HepG2 (cell line): ENCODE measurements around the gene YPEL3. TPM values are rescaled to one million over a fixed set of nuclear protein-coding genes. Genes with fewer than 3 reads are reported as not detected.

Experiments
- AHR ChIP-seq: IDR thresholded peaks from 2 replicates; pipeline ENCODE4 v1.6.1; 2018; ENCODE audit warnings: missing genetic modification reagents, missing compliant biosample characterization
- CBFB ChIP-seq: sonication (generic); formaldehyde crosslinking; IDR thresholded peaks from 2 replicates; pipeline ENCODE4 v1.4.0; 2020; ENCODE audit warnings: missing genetic modification reagents
- EEA1 ChIP-seq: sonication (generic); formaldehyde crosslinking; IDR thresholded peaks from 2 replicates; pipeline ENCODE4 v1.5.1; 2020; ENCODE audit warnings: mild to moderate bottlenecking, missing genetic modification reagents, borderline replicate concordance
- KDM2A ChIP-seq: sonication (generic); formaldehyde crosslinking; IDR thresholded peaks from 2 replicates; pipeline ENCODE4 v1.4.0; 2020; ENCODE audit warnings: low read depth, missing genetic modification reagents, borderline replicate concordance
- NR2C2 ChIP-seq: sonication (generic); formaldehyde crosslinking; IDR thresholded peaks from 2 replicates; pipeline ENCODE4 v1.4.0; 2020; ENCODE audit warnings: missing genetic modification reagents, mild to moderate bottlenecking, moderate library complexity, borderline replicate concordance
- REPIN1 ChIP-seq: sonication (generic); formaldehyde crosslinking; IDR thresholded peaks from 2 replicates; pipeline ENCODE4 v1.8.0; 2022; ENCODE audit warnings: missing genetic modification reagents, low read depth, mild to moderate bottlenecking, borderline replicate concordance
- SAP130 ChIP-seq: IDR thresholded peaks from 2 replicates; pipeline ENCODE4 v1.6.1; 2016; ENCODE audit warnings: low read depth
- STAT5B ChIP-seq: sonication (generic); formaldehyde crosslinking; IDR thresholded peaks from 2 replicates; pipeline ENCODE4 v1.4.0; 2020; ENCODE audit warnings: missing genetic modification reagents
- STAT6 ChIP-seq: sonication (generic); formaldehyde crosslinking; IDR thresholded peaks from 2 replicates; pipeline ENCODE4 v1.4.0; 2020; ENCODE audit warnings: missing genetic modification reagents, mild to moderate bottlenecking, borderline replicate concordance
- ZNF205 ChIP-seq: IDR thresholded peaks from 2 replicates; pipeline ENCODE4 v1.6.1; 2018; ENCODE audit warnings: missing biosample characterization, missing genetic modification reagents
- ZNF3 ChIP-seq: IDR thresholded peaks from 2 replicates; pipeline ENCODE4 v1.7.0; 2017; ENCODE audit warnings: inconsistent platforms
- polyA plus RNA-seq, 8 experiments: library from polyadenylated mRNA; depleted of rRNA in 3 of 8; stranded (reverse) in 7 of 8; unstranded in 1 of 8; fragments of >200 nt; fragmentation: Illumina TruSeq in 4 of 8; extraction: Trizol in 4 of 8; gene quantifications; 2 replicates each; pipeline versions ENCODE4 v1.2.1 to v1.2.3, GENCODE V29; 2011 to 2016; ENCODE audit warnings: low read depth in 4 of 8, missing spikeins in 1 of 8, mixed read lengths in 1 of 8; ENCODE audit not compliant: insufficient read depth in 1 of 8
- total RNA-seq, 5 experiments: library from RNA; depleted of rRNA; stranded (reverse); fragments of >200 nt; fragmentation: Illumina TruSeq; extraction: Trizol; gene quantifications; 2 replicates each; pipeline ENCODE4 v1.2.3, GENCODE V29; 2016; ENCODE audit warnings: low read depth in 1 of 5
- TF ChIP-seq, protein P1 (sequence below): sonication (generic); formaldehyde crosslinking; IDR thresholded peaks from 2 replicates; pipeline ENCODE4 v1.5.0; 2020; ENCODE audit warnings: mild to moderate bottlenecking, missing genetic modification reagents, moderate library complexity
- TF ChIP-seq, protein P2 (sequence below): sonication (generic); formaldehyde crosslinking; IDR thresholded peaks from 2 replicates; pipeline ENCODE4 v1.5.1; 2020; ENCODE audit warnings: missing genetic modification reagents, mild to moderate bottlenecking, borderline replicate concordance
- TF ChIP-seq, protein P3 (sequence below): sonication (generic); formaldehyde crosslinking; IDR thresholded peaks from 2 replicates; pipeline ENCODE4 v1.4.0; 2020; ENCODE audit warnings: mild to moderate bottlenecking, low read depth, missing genetic modification reagents
- TF ChIP-seq, protein P4 (sequence below), 2 experiments: sonication (generic) in 1 of 2; formaldehyde crosslinking in 1 of 2; IDR thresholded peaks; 2 replicates each; pipeline versions ENCODE4 v1.4.0 to v1.6.1; 2016 to 2020; ENCODE audit warnings: borderline replicate concordance in 1 of 2, low read depth in 1 of 2, mild to moderate bottlenecking in 1 of 2, missing genetic modification reagents in 1 of 2

The YPEL3 gene
- total and polyA plus RNA-seq, 2 of the 13 experiments (the other 11 are each of a cell fraction or from before 2014, with no cell fraction given) = 5.4 to 47.0 TPM

- TF ChIP-seq KDM2A (peak; percentile 45; the same call in 1 of the 2 replicates), CBFB (CRISPR knock-in tag) (peak; percentile 16; the same call in 1 of the 2 replicates), SAP130 (CRISPR knock-in tag) (peak; percentile 61), STAT5B (CRISPR knock-in tag) (no peak), AHR (CRISPR knock-in tag) (peak; percentile 16; the same call in 1 of the 2 replicates), ZNF3 (CRISPR knock-in tag) (peak; percentile 75), NR2C2 (CRISPR knock-in tag) (peak; percentile 91), EEA1 (0 out of 2 replicates have a peak, but pooled peaks have one; percentile 22), ZNF205 (peak; percentile 13; the same call in 1 of the 2 replicates), REPIN1 (CRISPR knock-in tag) (peak; percentile 35; the same call in 1 of the 2 replicates), STAT6 (CRISPR knock-in tag) (peak; percentile 82; the same call in 1 of the 2 replicates)
- TF ChIP-seq, protein P1, sequence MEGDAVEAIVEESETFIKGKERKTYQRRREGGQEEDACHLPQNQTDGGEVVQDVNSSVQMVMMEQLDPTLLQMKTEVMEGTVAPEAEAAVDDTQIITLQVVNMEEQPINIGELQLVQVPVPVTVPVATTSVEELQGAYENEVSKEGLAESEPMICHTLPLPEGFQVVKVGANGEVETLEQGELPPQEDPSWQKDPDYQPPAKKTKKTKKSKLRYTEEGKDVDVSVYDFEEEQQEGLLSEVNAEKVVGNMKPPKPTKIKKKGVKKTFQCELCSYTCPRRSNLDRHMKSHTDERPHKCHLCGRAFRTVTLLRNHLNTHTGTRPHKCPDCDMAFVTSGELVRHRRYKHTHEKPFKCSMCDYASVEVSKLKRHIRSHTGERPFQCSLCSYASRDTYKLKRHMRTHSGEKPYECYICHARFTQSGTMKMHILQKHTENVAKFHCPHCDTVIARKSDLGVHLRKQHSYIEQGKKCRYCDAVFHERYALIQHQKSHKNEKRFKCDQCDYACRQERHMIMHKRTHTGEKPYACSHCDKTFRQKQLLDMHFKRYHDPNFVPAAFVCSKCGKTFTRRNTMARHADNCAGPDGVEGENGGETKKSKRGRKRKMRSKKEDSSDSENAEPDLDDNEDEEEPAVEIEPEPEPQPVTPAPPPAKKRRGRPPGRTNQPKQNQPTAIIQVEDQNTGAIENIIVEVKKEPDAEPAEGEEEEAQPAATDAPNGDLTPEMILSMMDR (CRISPR knock-in tag) = peak; percentile 99
- TF ChIP-seq, protein P2, sequence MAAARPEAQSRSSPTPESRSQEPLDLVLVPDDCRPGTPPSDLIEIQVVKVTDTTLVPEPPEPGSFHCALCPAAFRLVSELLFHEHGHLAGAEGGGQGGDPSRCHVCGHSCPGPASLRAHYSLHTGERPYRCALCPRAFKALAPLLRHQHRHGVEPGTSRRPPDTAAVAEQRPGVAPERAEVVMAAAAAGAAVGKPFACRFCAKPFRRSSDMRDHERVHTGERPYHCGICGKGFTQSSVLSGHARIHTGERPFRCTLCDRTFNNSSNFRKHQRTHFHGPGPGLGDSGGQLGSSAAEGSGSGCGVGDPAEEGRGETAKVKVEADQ (CRISPR knock-in tag) = peak; percentile 89; the same call in 1 of the 2 replicates
- TF ChIP-seq, protein P3, sequence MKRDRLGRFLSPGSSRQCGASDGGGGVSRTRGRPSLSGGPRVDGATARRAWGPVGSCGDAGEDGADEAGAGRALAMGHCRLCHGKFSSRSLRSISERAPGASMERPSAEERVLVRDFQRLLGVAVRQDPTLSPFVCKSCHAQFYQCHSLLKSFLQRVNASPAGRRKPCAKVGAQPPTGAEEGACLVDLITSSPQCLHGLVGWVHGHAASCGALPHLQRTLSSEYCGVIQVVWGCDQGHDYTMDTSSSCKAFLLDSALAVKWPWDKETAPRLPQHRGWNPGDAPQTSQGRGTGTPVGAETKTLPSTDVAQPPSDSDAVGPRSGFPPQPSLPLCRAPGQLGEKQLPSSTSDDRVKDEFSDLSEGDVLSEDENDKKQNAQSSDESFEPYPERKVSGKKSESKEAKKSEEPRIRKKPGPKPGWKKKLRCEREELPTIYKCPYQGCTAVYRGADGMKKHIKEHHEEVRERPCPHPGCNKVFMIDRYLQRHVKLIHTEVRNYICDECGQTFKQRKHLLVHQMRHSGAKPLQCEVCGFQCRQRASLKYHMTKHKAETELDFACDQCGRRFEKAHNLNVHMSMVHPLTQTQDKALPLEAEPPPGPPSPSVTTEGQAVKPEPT (CRISPR knock-in tag) = peak; percentile 88
- TF ChIP-seq, protein P4, sequence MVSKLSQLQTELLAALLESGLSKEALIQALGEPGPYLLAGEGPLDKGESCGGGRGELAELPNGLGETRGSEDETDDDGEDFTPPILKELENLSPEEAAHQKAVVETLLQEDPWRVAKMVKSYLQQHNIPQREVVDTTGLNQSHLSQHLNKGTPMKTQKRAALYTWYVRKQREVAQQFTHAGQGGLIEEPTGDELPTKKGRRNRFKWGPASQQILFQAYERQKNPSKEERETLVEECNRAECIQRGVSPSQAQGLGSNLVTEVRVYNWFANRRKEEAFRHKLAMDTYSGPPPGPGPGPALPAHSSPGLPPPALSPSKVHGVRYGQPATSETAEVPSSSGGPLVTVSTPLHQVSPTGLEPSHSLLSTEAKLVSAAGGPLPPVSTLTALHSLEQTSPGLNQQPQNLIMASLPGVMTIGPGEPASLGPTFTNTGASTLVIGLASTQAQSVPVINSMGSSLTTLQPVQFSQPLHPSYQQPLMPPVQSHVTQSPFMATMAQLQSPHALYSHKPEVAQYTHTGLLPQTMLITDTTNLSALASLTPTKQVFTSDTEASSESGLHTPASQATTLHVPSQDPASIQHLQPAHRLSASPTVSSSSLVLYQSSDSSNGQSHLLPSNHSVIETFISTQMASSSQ (IDR thresholded peaks at IDR 0.05; ENCODE audit: low read depth) = no peak
- TF ChIP-seq, protein P4 (CRISPR knock-in tag; IDR thresholded peaks at IDR 0.05; ENCODE audit: borderline replicate concordance) = peak; percentile 44
Measured at GRCh38 chr16:30112197-30113030, 16.4 kb upstream of the YPEL3 start (continued).
